HepG2 (cell line): ENCODE measurements around the gene ENKUR. TPM values are rescaled to one million over a fixed set of nuclear protein-coding genes. Genes with fewer than 3 reads are reported as not detected.
A peak's percentile ranks its signal among the peaks of the same experiment; 100 is the strongest.

Source experiments
- ESRRA ChIP-seq: sonication (generic); formaldehyde crosslinking; IDR thresholded peaks from 2 replicates; pipeline ENCODE4 v1.5.1; 2020; ENCODE audit warnings: mild to moderate bottlenecking, low read depth, missing genetic modification reagents
- GPBP1L1 ChIP-seq: sonication (generic); formaldehyde crosslinking; IDR thresholded peaks from 2 replicates; pipeline ENCODE4 v1.5.0; 2020; ENCODE audit warnings: mild to moderate bottlenecking, missing genetic modification reagents
- HNF4G ChIP-seq, 2 experiments: sonication (generic) in 1 of 2; formaldehyde crosslinking in 1 of 2; IDR thresholded peaks; 2 replicates each; pipeline versions ENCODE4 v1.4.0 to v1.6.1; 2011 to 2020; ENCODE audit warnings: borderline replicate concordance in 2 of 2, low read depth in 2 of 2, mild to moderate bottlenecking in 2 of 2, low read length in 1 of 2, missing genetic modification reagents in 1 of 2, moderate library complexity in 1 of 2
- KAT8 ChIP-seq: IDR thresholded peaks from 2 replicates; pipeline ENCODE4 v1.6.1; 2016; ENCODE audit warnings: missing genetic modification reagents, missing compliant biosample characterization
- MAFK ChIP-seq, 2 experiments: IDR thresholded peaks in 1 of 2; conservative IDR thresholded peaks in 1 of 2; 2 replicates each; pipeline ENCODE4 v1.6.1; 2011; ENCODE audit warnings: improper control_type of control experiment in 2 of 2, low read length in 2 of 2
- NCOA5 ChIP-seq: sonication (generic); formaldehyde crosslinking; IDR thresholded peaks from 2 replicates; pipeline ENCODE4 v1.4.0; 2020; ENCODE audit warnings: missing genetic modification reagents
- RELA ChIP-seq: sonication (generic); formaldehyde crosslinking; IDR thresholded peaks from 2 replicates; pipeline ENCODE4 v1.4.0; 2020; ENCODE audit warnings: missing genetic modification reagents
- SMAD3 ChIP-seq: sonication (generic); formaldehyde crosslinking; IDR thresholded peaks from 2 replicates; pipeline ENCODE4 v1.4.0; 2020; ENCODE audit warnings: missing genetic modification reagents
- SOX6 ChIP-seq, 2 experiments: fragments of 450-650 bp in 1 of 2; sonication (generic) in 1 of 2; formaldehyde crosslinking in 1 of 2; IDR thresholded peaks; 2 replicates each; pipeline versions ENCODE4 v1.4.0 to v1.6.1; 2017 to 2020; ENCODE audit warnings: antibody characterized with exemption in 1 of 2, mild to moderate bottlenecking in 1 of 2, missing genetic modification reagents in 1 of 2
- TMF1 ChIP-seq: sonication (generic); formaldehyde crosslinking; IDR thresholded peaks from 2 replicates; pipeline ENCODE4 v1.8.1; 2022; ENCODE audit warnings: low read depth, missing genetic modification reagents
- ZNF121 ChIP-seq: sonication (generic); formaldehyde crosslinking; IDR thresholded peaks from 2 replicates; pipeline ENCODE4 v1.5.0; 2020; ENCODE audit warnings: mild to moderate bottlenecking, missing genetic modification reagents
- ZNF205 ChIP-seq: IDR thresholded peaks from 2 replicates; pipeline ENCODE4 v1.6.1; 2018; ENCODE audit warnings: missing biosample characterization, missing genetic modification reagents
- ZNF224 ChIP-seq: sonication (generic); formaldehyde crosslinking; IDR thresholded peaks from 2 replicates; pipeline ENCODE4 v1.5.0; 2020; ENCODE audit warnings: mild to moderate bottlenecking, missing genetic modification reagents
- ZNF234 ChIP-seq: sonication (generic); formaldehyde crosslinking; conservative IDR thresholded peaks from 2 replicates; pipeline ENCODE4 v1.5.1; 2020; ENCODE audit warnings: mild to moderate bottlenecking, missing genetic modification reagents
- ZNF281 ChIP-seq: sonication (generic); formaldehyde crosslinking; IDR thresholded peaks from 2 replicates; pipeline ENCODE4 v1.4.0; 2020; ENCODE audit warnings: missing genetic modification reagents, borderline replicate concordance
- ZNF430 ChIP-seq: sonication (generic); formaldehyde crosslinking; IDR thresholded peaks from 2 replicates; pipeline ENCODE4 v1.9.0; 2021; ENCODE audit warnings: mild to moderate bottlenecking, missing genetic modification reagents
- ZNF746 ChIP-seq: sonication (generic); formaldehyde crosslinking; IDR thresholded peaks from 2 replicates; pipeline ENCODE4 v1.8.0; 2022; ENCODE audit warnings: mild to moderate bottlenecking, missing genetic modification reagents
- polyA plus RNA-seq, 8 experiments: library from polyadenylated mRNA; depleted of rRNA in 3 of 8; stranded (reverse) in 7 of 8; unstranded in 1 of 8; fragments of >200 nt; fragmentation: Illumina TruSeq in 4 of 8; extraction: Trizol in 4 of 8; gene quantifications; 2 replicates each; pipeline versions ENCODE4 v1.2.1 to v1.2.3, GENCODE V29; 2011 to 2016; ENCODE audit warnings: low read depth in 4 of 8, missing spikeins in 1 of 8, mixed read lengths in 1 of 8; ENCODE audit not compliant: insufficient read depth in 1 of 8
- total RNA-seq, 5 experiments: library from RNA; depleted of rRNA; stranded (reverse); fragments of >200 nt; fragmentation: Illumina TruSeq; extraction: Trizol; gene quantifications; 2 replicates each; pipeline ENCODE4 v1.2.3, GENCODE V29; 2016; ENCODE audit warnings: low read depth in 1 of 5
- TF ChIP-seq, protein P1 (sequence below): sonication (generic); formaldehyde crosslinking; IDR thresholded peaks from 2 replicates; pipeline ENCODE4 v1.4.0; 2020; ENCODE audit warnings: low read depth, mild to moderate bottlenecking, missing genetic modification reagents
- TF ChIP-seq, protein P2 (sequence below): sonication (generic); formaldehyde crosslinking; IDR thresholded peaks from 2 replicates; pipeline ENCODE4 v1.9.0; 2021; ENCODE audit warnings: missing genetic modification reagents, borderline replicate concordance
- TF ChIP-seq, protein P3 (sequence below): sonication (generic); formaldehyde crosslinking; IDR thresholded peaks from 2 replicates; pipeline ENCODE4 v1.5.0; 2020; ENCODE audit warnings: missing genetic modification reagents

The ENKUR gene
- total and polyA plus RNA-seq, 2 of the 13 experiments (the other 11 are each of a cell fraction or from before 2014, with no cell fraction given): 0.15 TPM

GRCh38 chr10:24962995-24963394 lies 53.0 kb downstream of the ENKUR start (continued):
- TF ChIP-seq, protein P1, sequence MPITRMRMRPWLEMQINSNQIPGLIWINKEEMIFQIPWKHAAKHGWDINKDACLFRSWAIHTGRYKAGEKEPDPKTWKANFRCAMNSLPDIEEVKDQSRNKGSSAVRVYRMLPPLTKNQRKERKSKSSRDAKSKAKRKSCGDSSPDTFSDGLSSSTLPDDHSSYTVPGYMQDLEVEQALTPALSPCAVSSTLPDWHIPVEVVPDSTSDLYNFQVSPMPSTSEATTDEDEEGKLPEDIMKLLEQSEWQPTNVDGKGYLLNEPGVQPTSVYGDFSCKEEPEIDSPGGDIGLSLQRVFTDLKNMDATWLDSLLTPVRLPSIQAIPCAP (CRISPR knock-in tag): no peak
- TF ChIP-seq, protein P2, sequence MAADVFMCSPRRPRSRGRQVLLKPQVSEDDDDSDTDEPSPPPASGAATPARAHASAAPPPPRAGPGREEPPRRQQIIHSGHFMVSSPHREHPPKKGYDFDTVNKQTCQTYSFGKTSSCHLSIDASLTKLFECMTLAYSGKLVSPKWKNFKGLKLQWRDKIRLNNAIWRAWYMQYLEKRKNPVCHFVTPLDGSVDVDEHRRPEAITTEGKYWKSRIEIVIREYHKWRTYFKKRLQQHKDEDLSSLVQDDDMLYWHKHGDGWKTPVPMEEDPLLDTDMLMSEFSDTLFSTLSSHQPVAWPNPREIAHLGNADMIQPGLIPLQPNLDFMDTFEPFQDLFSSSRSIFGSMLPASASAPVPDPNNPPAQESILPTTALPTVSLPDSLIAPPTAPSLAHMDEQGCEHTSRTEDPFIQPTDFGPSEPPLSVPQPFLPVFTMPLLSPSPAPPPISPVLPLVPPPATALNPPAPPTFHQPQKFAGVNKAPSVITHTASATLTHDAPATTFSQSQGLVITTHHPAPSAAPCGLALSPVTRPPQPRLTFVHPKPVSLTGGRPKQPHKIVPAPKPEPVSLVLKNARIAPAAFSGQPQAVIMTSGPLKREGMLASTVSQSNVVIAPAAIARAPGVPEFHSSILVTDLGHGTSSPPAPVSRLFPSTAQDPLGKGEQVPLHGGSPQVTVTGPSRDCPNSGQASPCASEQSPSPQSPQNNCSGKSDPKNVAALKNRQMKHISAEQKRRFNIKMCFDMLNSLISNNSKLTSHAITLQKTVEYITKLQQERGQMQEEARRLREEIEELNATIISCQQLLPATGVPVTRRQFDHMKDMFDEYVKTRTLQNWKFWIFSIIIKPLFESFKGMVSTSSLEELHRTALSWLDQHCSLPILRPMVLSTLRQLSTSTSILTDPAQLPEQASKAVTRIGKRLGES (CRISPR knock-in tag): no peak
- no peak for TF ChIP-seq KAT8 (CRISPR knock-in tag)
- TF ChIP-seq TMF1: no peak
- TF ChIP-seq ESRRA (CRISPR knock-in tag): no peak
- no peak for TF ChIP-seq SOX6 (IDR thresholded peaks at IDR 0.05)
- peak; percentile 46; the same call in 1 of the 2 replicates for TF ChIP-seq SOX6 (CRISPR knock-in tag; IDR thresholded peaks at IDR 0.05)
- no peak for TF ChIP-seq ZNF746
- no peak for TF ChIP-seq ZNF281 (CRISPR knock-in tag)
- TF ChIP-seq SMAD3: no peak
- no peak for TF ChIP-seq RELA (CRISPR knock-in tag)
- peak; percentile 52; the same call in 1 of the 2 replicates for TF ChIP-seq HNF4G (IDR thresholded peaks at IDR 0.05; ENCODE audit: borderline replicate concordance, low read depth, low read length)
- TF ChIP-seq HNF4G (CRISPR knock-in tag; IDR thresholded peaks at IDR 0.05; ENCODE audit: borderline replicate concordance, low read depth): no peak
- no peak for TF ChIP-seq NCOA5 (CRISPR knock-in tag)
- no peak for TF ChIP-seq ZNF430 (CRISPR knock-in tag)
- TF ChIP-seq, protein P3, sequence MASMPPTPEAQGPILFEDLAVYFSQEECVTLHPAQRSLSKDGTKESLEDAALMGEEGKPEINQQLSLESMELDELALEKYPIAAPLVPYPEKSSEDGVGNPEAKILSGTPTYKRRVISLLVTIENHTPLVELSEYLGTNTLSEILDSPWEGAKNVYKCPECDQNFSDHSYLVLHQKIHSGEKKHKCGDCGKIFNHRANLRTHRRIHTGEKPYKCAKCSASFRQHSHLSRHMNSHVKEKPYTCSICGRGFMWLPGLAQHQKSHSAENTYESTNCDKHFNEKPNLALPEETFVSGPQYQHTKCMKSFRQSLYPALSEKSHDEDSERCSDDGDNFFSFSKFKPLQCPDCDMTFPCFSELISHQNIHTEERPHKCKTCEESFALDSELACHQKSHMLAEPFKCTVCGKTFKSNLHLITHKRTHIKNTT (CRISPR knock-in tag): no peak
- no peak for TF ChIP-seq GPBP1L1 (CRISPR knock-in tag)
- TF ChIP-seq ZNF224 (CRISPR knock-in tag): no peak
- no peak for TF ChIP-seq ZNF121 (CRISPR knock-in tag)
- TF ChIP-seq MAFK (conservative IDR thresholded peaks at IDR 0.05 in 1 of 2, IDR thresholded peaks at IDR 0.05 in 1 of 2; ENCODE audit: low read length in 2 of 2): peak in 1 of 2 experiments; percentile 11; a peak in 1 of 4 replicates
- no peak for TF ChIP-seq ZNF234
- no peak for TF ChIP-seq ZNF205 (CRISPR knock-in tag)
